Trophoblast cell (in vitro differentiated cells and primary cell): ENCODE measurements around the gene FGF10.

Source experiments
- DNase-seq, 2 donors: peaks; one replicate each; pipeline ENCODE4 v3.0.0-alpha.2; 2016
- H2AFZ ChIP-seq: 2 replicates; pipeline ENCODE4 v1.6.1; 2013; ENCODE audit warnings: low read length, moderate library complexity, mild to moderate bottlenecking; ENCODE audit not compliant: insufficient read depth, poor library complexity
- H2AK5ac ChIP-seq: 2 replicates; pipeline ENCODE4 v1.6.1; 2013; ENCODE audit warnings: mild to moderate bottlenecking, low read length
- H2BK120ac ChIP-seq: 2 replicates; pipeline ENCODE4 v1.6.1; 2013; ENCODE audit warnings: low read length, mild to moderate bottlenecking, moderate library complexity; ENCODE audit not compliant: insufficient read depth, poor library complexity
- H2BK12ac ChIP-seq: 2 replicates; pipeline ENCODE4 v1.6.1; 2013; ENCODE audit warnings: mild to moderate bottlenecking, low read length, moderate library complexity
- H2BK5ac ChIP-seq: 2 replicates; pipeline ENCODE4 v1.6.1; 2013; ENCODE audit warnings: low read length, low read depth, moderate library complexity, mild to moderate bottlenecking; ENCODE audit not compliant: poor library complexity
- H3K14ac ChIP-seq: 2 replicates; pipeline ENCODE4 v1.6.1; 2013; ENCODE audit warnings: mild to moderate bottlenecking, low read length
- H3K18ac ChIP-seq: 2 replicates; pipeline ENCODE4 v1.6.1; 2013; ENCODE audit warnings: mild to moderate bottlenecking, low read length
- H3K23ac ChIP-seq: 2 replicates; pipeline ENCODE4 v1.6.1; 2013; ENCODE audit warnings: low read length
- H3K27ac ChIP-seq: 2 replicates; pipeline ENCODE4 v1.5.1; 2013; ENCODE audit warnings: low read depth, mild to moderate bottlenecking, inconsistent platforms, low read length, moderate library complexity
- H3K27me3 ChIP-seq: 2 replicates; pipeline ENCODE4 v1.6.1; 2013; ENCODE audit warnings: inconsistent platforms, mild to moderate bottlenecking, low read length, moderate library complexity; ENCODE audit not compliant: insufficient read depth
- H3K36me3 ChIP-seq, 2 experiments: 1 replicate in 1 of 2; 2 replicates in 1 of 2; pipeline ENCODE4 v1.6.1; 2013; ENCODE audit warnings: low read length in 2 of 2, mild to moderate bottlenecking in 2 of 2, moderate library complexity in 1 of 2; ENCODE audit not compliant: insufficient read depth in 2 of 2, control insufficient read depth in 1 of 2
- H3K4ac ChIP-seq: 2 replicates; pipeline ENCODE4 v1.6.1; 2013; ENCODE audit warnings: low read depth, mild to moderate bottlenecking, low read length, moderate library complexity
- H3K4me1 ChIP-seq, 2 experiments: 1 replicate in 1 of 2; 2 replicates in 1 of 2; pipeline ENCODE4 v1.6.1; 2013; ENCODE audit warnings: low read length in 2 of 2, mild to moderate bottlenecking in 2 of 2, moderate library complexity in 1 of 2; ENCODE audit not compliant: insufficient read depth in 2 of 2, control insufficient read depth in 1 of 2
- H3K4me2 ChIP-seq: 2 replicates; pipeline ENCODE4 v1.6.1; 2013; ENCODE audit warnings: inconsistent platforms, mild to moderate bottlenecking, low read length, moderate library complexity
- H3K4me3 ChIP-seq: 2 replicates; pipeline ENCODE4 v1.5.1; 2013; ENCODE audit warnings: mild to moderate bottlenecking, low read depth, low read length, inconsistent platforms
- H3K79me1 ChIP-seq: one replicate; pipeline ENCODE4 v1.6.1; 2013; ENCODE audit warnings: low read length
- H3K79me2 ChIP-seq: 2 replicates; pipeline ENCODE4 v1.6.1; 2013; ENCODE audit warnings: low read length, mild to moderate bottlenecking; ENCODE audit not compliant: control insufficient read depth, insufficient read depth, poor library complexity
- H3K9ac ChIP-seq: 2 replicates; pipeline ENCODE4 v1.6.1; 2013; ENCODE audit warnings: mild to moderate bottlenecking, low read length
- H3K9me3 ChIP-seq: 2 replicates; pipeline ENCODE4 v1.6.1; 2013; ENCODE audit warnings: low read depth, mild to moderate bottlenecking, control low read depth, inconsistent platforms, low read length; ENCODE audit not compliant: insufficient read depth
- H4K12ac ChIP-seq: 2 replicates; pipeline ENCODE4 v1.6.1; 2013; ENCODE audit warnings: low read depth, mild to moderate bottlenecking, low read length, moderate library complexity
- H4K8ac ChIP-seq: 2 replicates; pipeline ENCODE4 v1.6.1; 2013; ENCODE audit warnings: low read depth, mild to moderate bottlenecking, low read length, moderate library complexity
- H4K91ac ChIP-seq: one replicate; pipeline ENCODE4 v1.6.1; 2013; ENCODE audit warnings: low read depth, mild to moderate bottlenecking, low read length, moderate library complexity
- WGBS: extraction: QIAGEN DNeasy Blood & Tissue Kit; methylation state at CpG from one replicate; pipeline ENCODE4 v1.1.7; 2013; ENCODE audit warnings: missing lambda C conversion rate; ENCODE audit not compliant: insufficient read length, insufficient coverage; ENCODE audit errors: extremely low coverage; 5-methylcytosine and 5-hydroxymethylcytosine counted together

FGF10 gene

GRCh38 chr5:44278469-44278868 is 110.8 kb downstream of the FGF10 start:
- Histone ChIP-seq H2BK120ac (no peak overlapping the region), H3K4me2 (no peak overlapping the region), H3K36me3 (no peaks in the 10 kb centered on the region), H3K9ac (no peak overlapping the region), H3K23ac (no peak overlapping the region), H3K9me3 (no peaks in the 10 kb centered on the region), H2AFZ (no peak overlapping the region), H4K8ac (no peak overlapping the region), H3K79me2 (no peaks in the 10 kb centered on the region), H4K12ac (no peak overlapping the region), H3K4ac (no peak overlapping the region), H2BK12ac (no peak overlapping the region), H3K79me1 (no peaks in the 10 kb centered on the region), H4K91ac (no peak overlapping the region), H3K4me3 (no peak overlapping the region), H3K14ac (no peak overlapping the region), H2AK5ac (no peak overlapping the region), H3K18ac (no peak overlapping the region), H3K27ac (no peak overlapping the region), H3K27me3 (no peaks in the 10 kb centered on the region), H2BK5ac (no peak overlapping the region), H3K4me1 (no peaks in the 10 kb centered on the region)
- WGBS = no CpG with 5 or more reads among the region's 3 CpGs
- DNase-seq = no peak

- no peak overlapping the region for H3K4me3 ChIP-seq
- H3K4me2 ChIP-seq = no peak overlapping the region
- no peak for DNase-seq
- H4K8ac ChIP-seq = no peak overlapping the region
- H2AFZ ChIP-seq = no peak overlapping the region
- H3K18ac ChIP-seq = no peak overlapping the region
- H3K27me3 ChIP-seq = no peaks in the 10 kb centered on the region
- no peak overlapping the region for H2BK12ac ChIP-seq
- no peaks in the 10 kb centered on the region for H3K9me3 ChIP-seq
- no peak overlapping the region for H2BK5ac ChIP-seq
- no peak overlapping the region for H3K27ac ChIP-seq
- no peak overlapping the region for H3K14ac ChIP-seq
- no peak overlapping the region for H3K23ac ChIP-seq
- H3K36me3 ChIP-seq = no peaks in the 10 kb centered on the region
- no peak overlapping the region for H2BK120ac ChIP-seq
- no peaks in the 10 kb centered on the region for H3K4me1 ChIP-seq
- no peak overlapping the region for H3K4ac ChIP-seq
- H3K79me1 ChIP-seq = no peaks in the 10 kb centered on the region
- no peak overlapping the region for H4K91ac ChIP-seq
- no CpG with 5 or more reads among the region's 1 CpG for WGBS
- H3K9ac ChIP-seq = no peak overlapping the region
- no peak overlapping the region for H2AK5ac ChIP-seq
- H4K12ac ChIP-seq = no peak overlapping the region
- H3K79me2 ChIP-seq = no peaks in the 10 kb centered on the region
Observed at GRCh38 chr5:44275908-44276307, 113.3 kb downstream of the FGF10 start.

- H3K9ac ChIP-seq = no peak overlapping the region
- H2AK5ac ChIP-seq = no peak overlapping the region
- no peak overlapping the region for H4K91ac ChIP-seq
- H3K4me3 ChIP-seq = no peak overlapping the region
- no peak overlapping the region for H2BK120ac ChIP-seq
- H3K9me3 ChIP-seq = no peaks in the 10 kb centered on the region
- H3K23ac ChIP-seq = no peak overlapping the region
- WGBS = no CpG with 5 or more reads among the region's 1 CpG
- no peak overlapping the region for H4K12ac ChIP-seq
- no peak overlapping the region for H2AFZ ChIP-seq
- no peaks in the 10 kb centered on the region for H3K36me3 ChIP-seq
- no peaks in the 10 kb centered on the region for H3K79me1 ChIP-seq
- no peak overlapping the region for H3K14ac ChIP-seq
- no peak overlapping the region for H3K18ac ChIP-seq
- no peaks in the 10 kb centered on the region for H3K79me2 ChIP-seq
- no peak overlapping the region for H3K4me2 ChIP-seq
- no peaks in the 10 kb centered on the region for H3K27me3 ChIP-seq
- H3K4ac ChIP-seq = no peak overlapping the region
- no peak overlapping the region for H4K8ac ChIP-seq
- no peak overlapping the region for H2BK5ac ChIP-seq
- DNase-seq = no peak
- no peak overlapping the region for H3K27ac ChIP-seq
- H2BK12ac ChIP-seq = no peak overlapping the region
- H3K4me1 ChIP-seq = no peaks in the 10 kb centered on the region
Observed at GRCh38 chr5:44275329-44275728, 113.9 kb downstream of the FGF10 start.

- DNase-seq = no peak
- no peaks in the 10 kb centered on the region for H3K79me2 ChIP-seq
- H2BK120ac ChIP-seq = no peak overlapping the region
- H3K4me1 ChIP-seq = peaks cover 2 to 3% of the 10 kb centered on the region in 2 experiments
- H3K14ac ChIP-seq = no peak overlapping the region
- no peak overlapping the region for H3K9ac ChIP-seq
- no peak overlapping the region for H3K27ac ChIP-seq
- no peak overlapping the region for H4K12ac ChIP-seq
- no peak overlapping the region for H4K8ac ChIP-seq
- no peak overlapping the region for H4K91ac ChIP-seq
- no peak overlapping the region for H3K23ac ChIP-seq
- no peak overlapping the region for H2AFZ ChIP-seq
- no peak overlapping the region for H2AK5ac ChIP-seq
- H3K4me3 ChIP-seq = no peak overlapping the region
- H3K27me3 ChIP-seq = no peaks in the 10 kb centered on the region
- H3K4ac ChIP-seq = no peak overlapping the region
- no peak overlapping the region for H2BK5ac ChIP-seq
- H3K9me3 ChIP-seq = no peaks in the 10 kb centered on the region
- no peak overlapping the region for H3K4me2 ChIP-seq
- H2BK12ac ChIP-seq = no peak overlapping the region
- no peaks in the 10 kb centered on the region for H3K79me1 ChIP-seq
- no peaks in the 10 kb centered on the region for H3K36me3 ChIP-seq
- no peak overlapping the region for H3K18ac ChIP-seq
Observed at GRCh38 chr5:44267909-44268308, 121.3 kb downstream of the FGF10 start.
